Neural cell (in vitro differentiated cells): ENCODE results near the gene AMOTL2. TPM values are rescaled to one million over a fixed set of nuclear protein-coding genes. Genes with fewer than 3 reads are reported as not detected.

Source experiments
- H2AFZ ChIP-seq: fragments of 200-600, 300-800 bp; sonication (generic), shearing (Covaris generic); 2 replicates; pipeline ENCODE4 v1.6.0; 2014; ENCODE audit warnings: low read depth, mild to moderate bottlenecking, antibody characterized with exemption, low read length, moderate library complexity
- H3F3A ChIP-seq: fragments of 200-600 bp; shearing (Covaris generic); 2 replicates; pipeline ENCODE4 v1.6.1; 2016; ENCODE audit warnings: mild to moderate bottlenecking, moderate library complexity, mixed read lengths, antibody characterized with exemption, low read length; ENCODE audit not compliant: insufficient read depth, poor library complexity, severe bottlenecking
- H3K27ac ChIP-seq: fragments of 200-600, 300-800 bp; sonication (generic), shearing (Covaris generic); 2 replicates; pipeline ENCODE4 v1.5.1; 2014; ENCODE audit warnings: mild to moderate bottlenecking, low read length, moderate library complexity
- H3K27me3 ChIP-seq: fragments of 300-800, 200-600 bp; sonication (generic), shearing (Covaris generic); 2 replicates; pipeline ENCODE4 v1.6.0; 2014; ENCODE audit warnings: mild to moderate bottlenecking, low read depth, low read length, moderate library complexity; ENCODE audit not compliant: insufficient read depth
- H3K36me3 ChIP-seq: fragments of 300-800, 200-600 bp; sonication (generic), shearing (Covaris generic); 2 replicates; pipeline ENCODE4 v1.5.1; 2014; ENCODE audit warnings: mild to moderate bottlenecking, antibody characterized with exemption, low read length, moderate library complexity; ENCODE audit not compliant: insufficient read depth
- H3K4me2 ChIP-seq: fragments of 300-800, 200-600 bp; sonication (generic), shearing (Covaris generic); 2 replicates; pipeline ENCODE4 v1.6.0; 2014; ENCODE audit warnings: mild to moderate bottlenecking, low read length
- H3K4me3 ChIP-seq: fragments of 300-800, 200-600 bp; sonication (generic), shearing (Covaris generic); 2 replicates; pipeline ENCODE4 v1.5.1; 2014; ENCODE audit warnings: mild to moderate bottlenecking, low read length, moderate library complexity
- H3K79me2 ChIP-seq: fragments of 200-600 bp; shearing (Covaris generic); replicated peaks from 2 replicates; pipeline ENCODE4 v1.6.0; 2014; ENCODE audit warnings: mild to moderate bottlenecking, low read length, moderate library complexity; ENCODE audit not compliant: insufficient read depth
- H3K9ac ChIP-seq: fragments of 300-800, 200-600 bp; sonication (generic), shearing (Covaris generic); 2 replicates; pipeline ENCODE4 v1.6.1; 2016; ENCODE audit warnings: mild to moderate bottlenecking, low read length, mixed read lengths
- H3K9me2 ChIP-seq: fragments of 200-600 bp; shearing (Covaris generic); 2 replicates; pipeline ENCODE4 v1.6.1; 2016; ENCODE audit warnings: mild to moderate bottlenecking, low read length, mixed read lengths; ENCODE audit not compliant: insufficient read depth
- H3K9me3 ChIP-seq: fragments of 200-600, 300-800 bp; sonication (generic), shearing (Covaris generic); 2 replicates; pipeline ENCODE4 v1.6.1; 2016; ENCODE audit warnings: mild to moderate bottlenecking, mixed run types, low read length, moderate library complexity, mixed read lengths
- H4K20me1 ChIP-seq: fragments of 200-600 bp; shearing (Covaris generic); 2 replicates; pipeline ENCODE4 v1.6.1; 2016; ENCODE audit warnings: mild to moderate bottlenecking, mixed run types; ENCODE audit not compliant: insufficient read depth
- CTCF ChIP-seq: fragments of 450-650 bp; IDR thresholded peaks from 2 replicates; pipeline ENCODE4 v1.5.1; 2014; ENCODE audit warnings: antibody characterized with exemption, mild to moderate bottlenecking, moderate library complexity; ENCODE audit not compliant: poor library complexity, severe bottlenecking
- EP300 ChIP-seq: fragments of 450-650 bp; conservative IDR thresholded peaks from 2 replicates; pipeline ENCODE4 v1.6.1; 2014; ENCODE audit warnings: antibody characterized with exemption, mild to moderate bottlenecking, moderate library complexity; ENCODE audit not compliant: poor library complexity, severe bottlenecking
- EZH2 ChIP-seq: fragments of 200-600, 300-800 bp; shearing (Covaris generic), sonication (generic); IDR thresholded peaks from 2 replicates; pipeline ENCODE4 v1.6.1; 2014; ENCODE audit warnings: antibody characterized with exemption, low read length, borderline replicate concordance, mild to moderate bottlenecking; ENCODE audit not compliant: insufficient read depth, poor library complexity, severe bottlenecking
- MXI1 ChIP-seq: fragments of 450-650 bp; conservative IDR thresholded peaks from 2 replicates; pipeline ENCODE4 v1.6.1; 2014; ENCODE audit warnings: antibody characterized with exemption, mild to moderate bottlenecking; ENCODE audit not compliant: poor library complexity, severe bottlenecking
- POLR2AphosphoS5 ChIP-seq: IDR thresholded peaks from 2 replicates; pipeline ENCODE4 v1.6.1; 2012
- RAD21 ChIP-seq: fragments of 450-650 bp; conservative IDR thresholded peaks from 2 replicates; pipeline ENCODE4 v1.6.1; 2014; ENCODE audit warnings: antibody characterized with exemption, mild to moderate bottlenecking, moderate library complexity
- REST ChIP-seq: IDR thresholded peaks from 2 replicates; pipeline ENCODE4 v1.6.1; 2012; ENCODE audit warnings: borderline replicate concordance
- SMC3 ChIP-seq: fragments of 450-650 bp; conservative IDR thresholded peaks from 2 replicates; pipeline ENCODE4 v1.6.1; 2014; ENCODE audit warnings: antibody characterized with exemption, mild to moderate bottlenecking, moderate library complexity; ENCODE audit not compliant: poor library complexity
- TAF1 ChIP-seq: IDR thresholded peaks from 2 replicates; pipeline ENCODE4 v1.6.1; 2012; ENCODE audit warnings: low read depth
- polyA plus RNA-seq: library from polyadenylated mRNA; depleted of rRNA; stranded (reverse); fragments of >200 nt; gene quantifications from 2 replicates; pipeline ENCODE4 v1.2.3, GENCODE V29; 2014

AMOTL2 gene
- polyA plus RNA-seq, 1 donor from 2014 or later: 30.1 TPM

GRCh38 chr3:134334901-134335280, 39.4 kb downstream of the AMOTL2 start:
- no peak overlapping the region for H3K4me3 ChIP-seq
- no peak overlapping the region for H3K27ac ChIP-seq
- no peaks in the 10 kb centered on the region for H3F3A ChIP-seq
- TF ChIP-seq REST: no peak
- no peak for TF ChIP-seq EP300
- no peak for TF ChIP-seq SMC3
- no peak for TF ChIP-seq EZH2
- no peak for TF ChIP-seq MXI1
- no peak for TF ChIP-seq RAD21
- no peak for TF ChIP-seq TAF1
- TF ChIP-seq POLR2AphosphoS5: no peak
- TF ChIP-seq CTCF: no peak
- H4K20me1 ChIP-seq: no peaks in the 10 kb centered on the region
- H3K4me2 ChIP-seq: no peak overlapping the region
- no peaks in the 10 kb centered on the region for H3K27me3 ChIP-seq
- no peaks in the 10 kb centered on the region for H3K79me2 ChIP-seq
- no peaks in the 10 kb centered on the region for H3K9me2 ChIP-seq
- no peak overlapping the region for H3K9ac ChIP-seq
- no peaks in the 10 kb centered on the region for H3K9me3 ChIP-seq
- H3K36me3 ChIP-seq: no peaks in the 10 kb centered on the region
- no peak overlapping the region for H2AFZ ChIP-seq

- Histone ChIP-seq H3K9me2 (no peaks in the 10 kb centered on the region), H3F3A (no peaks in the 10 kb centered on the region), H3K4me2 (no peak overlapping the region), H3K9ac (no peak overlapping the region), H4K20me1 (no peaks in the 10 kb centered on the region), H2AFZ (no peak overlapping the region), H3K36me3 (no peaks in the 10 kb centered on the region), H3K79me2 (no peaks in the 10 kb centered on the region), H3K9me3 (no peaks in the 10 kb centered on the region), H3K4me3 (no peak overlapping the region), H3K27me3 (no peaks in the 10 kb centered on the region), H3K27ac (no peak overlapping the region)
- TF ChIP-seq EZH2 (no peak), MXI1 (no peak), POLR2AphosphoS5 (no peak), RAD21 (no peak), EP300 (no peak), TAF1 (no peak), SMC3 (no peak), REST (no peak), CTCF (no peak)
These were observed 39.9 kb downstream of the AMOTL2 start for GRCh38 chr3:134334231-134334900.
